ACHN (cell line): Measurements from ENCODE around the gene NOL9.

Source experiments
- DNase-seq: peaks from one replicate; pipeline ENCODE4 v3.0.0-alpha.2; 2015
- in situ Hi-C: cut with HindIII; loops from 2 replicates; pipeline ENCODE4 v1.10.0; 2017; ENCODE audit warnings: low sequenced_read_pairs, low pct_ligation_motif_present, low pct_unique_long_range_greater_than_20kb

The NOL9 gene

GRCh38 chr1:6591644-6592043, 37.3 kb upstream of the NOL9 start:
- DNase-seq, result no peak
- in situ Hi-C loops, result no loop called here

GRCh38 chr1:6591222-6591621, 36.9 kb upstream of the NOL9 start:
- no peak for DNase-seq
- in situ Hi-C loops, result no loop called here

GRCh38 chr1:6590046-6590445, 35.7 kb upstream of the NOL9 start:
- DNase-seq, result no peak
- in situ Hi-C loops, result no loop called here

- no peak for DNase-seq
- in situ Hi-C loops, result no loop called here
These were observed 34.7 kb upstream of the NOL9 start for GRCh38 chr1:6588893-6589520.

GRCh38 chr1:6588128-6588892, 34.0 kb upstream of the NOL9 start:
- in situ Hi-C loops, result no loop called here
- DNase-seq, result no peak

- DNase-seq, result no peak
- in situ Hi-C loops, result no loop called here
These were observed 33.1 kb upstream of the NOL9 start for GRCh38 chr1:6587261-6588005.

GRCh38 chr1:6586404-6586816, 32.1 kb upstream of the NOL9 start:
- DNase-seq, result no peak
- in situ Hi-C loops, result no loop called here

- in situ Hi-C loops, result no loop called here
- DNase-seq, result no peak
These were observed 31.5 kb upstream of the NOL9 start for GRCh38 chr1:6585841-6586240.

GRCh38 chr1:6585081-6585722, 30.9 kb upstream of the NOL9 start:
- in situ Hi-C loops, result no loop called here
- DNase-seq, result no peak

GRCh38 chr1:6584126-6585080, 30.1 kb upstream of the NOL9 start:
- DNase-seq, result no peak
- in situ Hi-C loops, result no loop called here

- in situ Hi-C loops, result no loop called here
These were observed 28.1 kb upstream of the NOL9 start for GRCh38 chr1:6582370-6582769.

GRCh38 chr1:6581561-6582305, 27.4 kb upstream of the NOL9 start:
- no peak for DNase-seq
- in situ Hi-C loops, result no loop called here

More at GRCh38 chr1:6582370-6582769, 28.1 kb upstream of the NOL9 start:
- DNase-seq, result no peak

GRCh38 chr1:6580593-6581409, 26.5 kb upstream of the NOL9 start:
- DNase-seq, result no peak
- in situ Hi-C loops, result no loop called here

GRCh38 chr1:6580119-6580592, 25.8 kb upstream of the NOL9 start:
- in situ Hi-C loops, result no loop called here
- peak; percentile 9 for DNase-seq

- in situ Hi-C loops, result no loop called here
- DNase-seq, result peak; percentile 95
These were observed 25.2 kb upstream of the NOL9 start, which contains the start of gene ZBTB48 for GRCh38 chr1:6579374-6580118. Gene ZBTB48, plus strand, starts transcription at chr1:6579994. Its CDS starts 616 bp downstream, at chr1:6580610.
